ENCODE results near the gene MIEF1.
"Not testable (repeated sequence)": the region's sequence is repeated elsewhere in the genome, so short reads cannot be mapped to it uniquely, and the experiment has no call there.

Gene MIEF1

GRCh38 chr22:39501644-39502108 is 414 bp upstream of the MIEF1 start:
- in situ Hi-C loops (cut with HindIII; ENCODE audit: low pct_ligation_motif_present, low pct_unique_long_range_greater_than_20kb, low sequenced_read_pairs), result no loop called here
- DNase-seq, result no peak

GRCh38 chr22:39502789-39503409 is 809 bp downstream of the MIEF1 start:
- in situ Hi-C loops (cut with HindIII; ENCODE audit: low pct_ligation_motif_present, low pct_unique_long_range_greater_than_20kb, low sequenced_read_pairs), result no loop called here
- DNase-seq, result no peak

GRCh38 chr22:39503630-39504029 is 1.5 kb downstream of the MIEF1 start:
- in situ Hi-C loops (cut with HindIII; ENCODE audit: low pct_ligation_motif_present, low pct_unique_long_range_greater_than_20kb, low sequenced_read_pairs), result no loop called here

GRCh38 chr22:39504071-39504470 is 2.0 kb downstream of the MIEF1 start:
- in situ Hi-C loops (cut with HindIII; ENCODE audit: low pct_ligation_motif_present, low pct_unique_long_range_greater_than_20kb, low sequenced_read_pairs), result no loop called here

More at GRCh38 chr22:39503630-39504029, 1.5 kb downstream of the MIEF1 start:
- DNase-seq, result no peak

GRCh38 chr22:39507021-39507420 is 4.9 kb downstream of the MIEF1 start:
- in situ Hi-C loops (cut with HindIII; ENCODE audit: low pct_ligation_motif_present, low pct_unique_long_range_greater_than_20kb, low sequenced_read_pairs); DNase-seq: not testable (repeated sequence)

More at GRCh38 chr22:39504071-39504470, 2.0 kb downstream of the MIEF1 start:
- DNase-seq, result no peak

GRCh38 chr22:39508393-39508792 is 6.3 kb downstream of the MIEF1 start:
- in situ Hi-C loops (cut with HindIII; ENCODE audit: low pct_ligation_motif_present, low pct_unique_long_range_greater_than_20kb, low sequenced_read_pairs), result no loop called here
- no peak for DNase-seq

- in situ Hi-C loops (cut with HindIII; ENCODE audit: low pct_ligation_motif_present, low pct_unique_long_range_greater_than_20kb, low sequenced_read_pairs), result no loop called here
- DNase-seq, result no peak
Measured at GRCh38 chr22:39510529-39511149, 8.5 kb downstream of the MIEF1 start.

- no peak for DNase-seq
- in situ Hi-C loops (cut with HindIII; ENCODE audit: low pct_ligation_motif_present, low pct_unique_long_range_greater_than_20kb, low sequenced_read_pairs), result no loop called here
Measured at GRCh38 chr22:39511226-39511625, 9.1 kb downstream of the MIEF1 start.

GRCh38 chr22:39512026-39512425 is 9.9 kb downstream of the MIEF1 start:
- no peak for DNase-seq
- in situ Hi-C loops (cut with HindIII; ENCODE audit: low pct_ligation_motif_present, low pct_unique_long_range_greater_than_20kb, low sequenced_read_pairs), result no loop called here

- no peak for DNase-seq
- in situ Hi-C loops (cut with HindIII; ENCODE audit: low pct_ligation_motif_present, low pct_unique_long_range_greater_than_20kb, low sequenced_read_pairs), result no loop called here
Measured at GRCh38 chr22:39513791-39514190, 11.7 kb downstream of the MIEF1 start.

GRCh38 chr22:39514373-39514973 is 12.4 kb downstream of the MIEF1 start:
- peak; percentile 44 for DNase-seq
- in situ Hi-C loops (cut with HindIII; ENCODE audit: low pct_ligation_motif_present, low pct_unique_long_range_greater_than_20kb, low sequenced_read_pairs), result no loop called here

- in situ Hi-C loops (cut with HindIII; ENCODE audit: low pct_ligation_motif_present, low pct_unique_long_range_greater_than_20kb, low sequenced_read_pairs), result no loop called here
- no peak for DNase-seq
Measured at GRCh38 chr22:39515266-39516050, 13.4 kb downstream of the MIEF1 start.

GRCh38 chr22:39517470-39517869 is 15.4 kb downstream of the MIEF1 start:
- in situ Hi-C loops (cut with HindIII; ENCODE audit: low pct_ligation_motif_present, low pct_unique_long_range_greater_than_20kb, low sequenced_read_pairs), result no loop called here
- no peak for DNase-seq

GRCh38 chr22:39518144-39518786 is 16.2 kb downstream of the MIEF1 start:
- in situ Hi-C loops (cut with HindIII; ENCODE audit: low pct_ligation_motif_present, low pct_unique_long_range_greater_than_20kb, low sequenced_read_pairs), result no loop called here
- no peak for DNase-seq

GRCh38 chr22:39518996-39519680 is 17.0 kb downstream of the MIEF1 start:
- in situ Hi-C loops (cut with HindIII; ENCODE audit: low pct_ligation_motif_present, low pct_unique_long_range_greater_than_20kb, low sequenced_read_pairs), result no loop called here
- DNase-seq, result peak; percentile 65

GRCh38 chr22:39519681-39520225 is 17.7 kb downstream of the MIEF1 start:
- peak; percentile 98 for DNase-seq
- in situ Hi-C loops (cut with HindIII; ENCODE audit: low pct_ligation_motif_present, low pct_unique_long_range_greater_than_20kb, low sequenced_read_pairs), result no loop called here

GRCh38 chr22:39520226-39521105 is 18.4 kb downstream of the MIEF1 start, which contains the start of gene ATF4:
Gene ATF4 (plus strand): TSS chr22:39520562. CDS start chr22:39521446, 884 bp downstream.
- no peak for DNase-seq
- in situ Hi-C loops (cut with HindIII; ENCODE audit: low pct_ligation_motif_present, low pct_unique_long_range_greater_than_20kb, low sequenced_read_pairs), result no loop called here
